Stimulated activated CD8-positive, alpha-beta memory T cell treated with anti-CD3 and anti-CD28 coated beads, Interleukin-12 subunit alpha, Interleukin-12 subunit beta, amount 100 ng/mL, for 24 hours (primary cell): ENCODE results near the gene GJA4.
"Not testable (repeated sequence)": the region's sequence is repeated elsewhere in the genome, so short reads cannot be mapped to it uniquely, and the experiment has no call there.

Experiments used
- DNase-seq: peaks from one replicate; pipeline ENCODE4 v3.0.0-alpha.2; 2020; ENCODE audit errors: extremely low read depth

The GJA4 gene

DNA sequence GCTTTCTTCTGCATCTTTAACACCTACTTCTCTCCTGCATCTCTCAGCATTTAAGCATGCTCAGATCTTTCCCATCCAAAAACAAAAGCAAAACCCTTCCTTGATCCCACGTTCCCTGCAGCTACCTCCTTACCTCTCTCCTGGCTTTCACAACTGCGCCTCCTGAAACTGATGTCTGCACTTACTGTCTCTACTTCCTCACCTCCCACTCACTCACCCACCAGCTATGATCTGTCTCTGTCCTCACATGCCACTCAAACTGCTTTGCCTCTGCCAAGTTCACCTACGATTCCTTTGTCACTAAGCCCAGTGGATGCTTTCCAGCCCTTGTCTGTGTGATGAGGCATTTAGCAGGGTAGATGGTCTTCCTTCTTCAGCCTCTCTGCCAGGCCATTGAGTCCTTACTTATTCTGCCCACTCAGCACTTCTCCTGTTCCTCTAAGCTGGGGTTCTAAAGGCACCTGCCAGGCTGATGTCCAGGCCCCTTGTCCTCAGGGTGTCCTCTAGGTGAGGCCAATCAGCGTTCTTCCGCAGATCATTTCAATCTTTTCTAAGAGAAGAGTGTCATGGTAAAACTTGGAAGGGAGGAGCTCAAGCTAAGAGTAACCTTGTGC, 21.8 kb upstream of the GJA4 start:
- no peak for DNase-seq

DNA sequence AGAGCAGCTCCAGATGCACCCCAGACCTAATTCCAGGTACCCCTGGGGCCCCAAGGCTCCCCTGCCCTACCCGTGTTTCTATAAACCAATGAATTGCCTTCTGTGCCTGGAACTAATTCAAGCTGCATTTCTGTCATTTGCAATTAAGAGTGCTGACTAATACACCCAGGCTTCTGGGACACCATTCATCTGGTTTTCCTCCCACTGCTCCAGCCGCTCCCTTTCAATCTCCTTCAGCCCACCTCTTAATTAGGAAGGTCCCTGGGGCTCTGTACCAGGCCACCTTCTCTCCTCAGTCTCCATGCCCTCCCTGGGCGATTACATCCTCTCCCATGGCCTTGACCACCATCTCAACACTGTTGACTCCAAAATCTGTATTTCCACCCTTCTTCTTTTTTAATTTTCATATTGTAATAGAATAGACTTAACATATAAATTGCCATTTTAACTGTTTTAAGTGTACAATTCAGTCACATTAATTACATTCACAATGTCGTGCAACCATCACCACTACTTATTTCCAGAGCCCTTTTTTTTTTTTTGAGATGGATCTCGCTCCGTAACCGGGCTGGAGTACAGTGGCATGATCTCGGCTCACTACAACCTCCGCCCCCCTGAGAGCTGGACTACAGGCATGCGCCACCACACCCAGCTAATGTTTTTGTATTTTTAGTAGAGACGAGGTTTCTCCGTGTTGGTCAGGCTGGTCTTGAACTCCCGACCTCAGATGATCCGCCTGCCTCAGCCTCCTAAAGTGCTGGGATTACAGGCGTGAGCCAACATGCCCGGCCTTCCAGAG, 21.0 kb upstream of the GJA4 start:
- no peak for DNase-seq

DNA sequence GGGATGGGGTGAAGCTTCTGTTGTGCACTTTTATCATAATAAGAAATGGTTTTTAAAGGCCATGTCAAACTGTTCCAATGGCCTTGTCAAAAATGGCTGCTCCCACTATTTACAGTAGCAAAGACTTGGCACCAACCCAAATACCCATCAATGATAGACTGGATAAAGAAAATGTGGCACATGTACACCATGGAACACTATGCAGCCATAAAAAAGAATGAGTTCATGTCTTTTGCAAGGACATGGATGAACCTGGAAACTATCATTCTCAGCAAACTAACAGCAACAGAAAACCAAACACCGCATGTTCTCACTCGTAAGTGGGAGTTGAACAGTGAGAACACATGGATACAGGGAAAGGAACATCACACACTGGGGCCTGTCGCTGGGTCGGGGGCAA, 19.7 kb upstream of the GJA4 start:
- DNase-seq: not testable (repeated sequence)

DNA sequence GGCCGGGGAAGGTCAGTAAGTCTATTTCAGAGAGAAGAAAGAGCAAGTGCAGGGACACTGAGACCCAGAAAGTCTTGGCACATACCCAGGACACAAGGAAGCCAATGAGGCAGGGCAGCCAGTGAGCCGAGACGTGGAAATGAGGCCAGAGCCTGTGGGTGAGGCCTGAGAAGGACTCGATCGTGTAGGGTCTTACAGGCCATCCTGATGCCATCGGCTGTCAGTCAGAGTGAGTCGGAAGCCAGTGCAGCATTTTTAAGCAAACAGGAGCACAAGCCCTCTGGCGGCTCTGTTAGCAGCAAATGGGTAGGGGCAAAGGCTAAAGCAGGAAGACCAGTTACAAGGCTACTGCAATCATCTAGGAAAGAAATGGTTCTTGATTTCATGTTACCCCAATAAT, 17.8 kb upstream of the GJA4 start:
- no peak for DNase-seq

DNA sequence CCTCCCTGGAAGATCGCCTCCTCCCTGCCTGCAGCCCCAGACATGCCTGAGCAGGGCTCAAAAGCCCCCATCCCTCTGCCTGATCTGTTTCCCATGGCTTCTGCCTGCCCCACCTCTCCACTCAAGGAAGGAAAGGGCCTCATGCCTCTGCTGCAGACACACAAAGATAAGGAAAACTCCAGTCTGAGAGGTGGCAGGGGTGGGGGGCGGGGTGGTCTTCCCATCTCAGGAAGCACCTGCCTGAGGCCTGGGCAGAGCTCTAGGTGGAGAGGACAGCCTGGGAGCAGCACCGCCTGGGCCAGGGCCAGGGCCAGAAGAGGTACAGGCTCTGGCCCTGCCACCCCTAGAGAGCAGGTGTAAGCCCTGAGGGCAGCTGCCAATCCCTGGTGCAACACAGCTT, 15.9 kb upstream of the GJA4 start:
- DNase-seq: no peak

DNA sequence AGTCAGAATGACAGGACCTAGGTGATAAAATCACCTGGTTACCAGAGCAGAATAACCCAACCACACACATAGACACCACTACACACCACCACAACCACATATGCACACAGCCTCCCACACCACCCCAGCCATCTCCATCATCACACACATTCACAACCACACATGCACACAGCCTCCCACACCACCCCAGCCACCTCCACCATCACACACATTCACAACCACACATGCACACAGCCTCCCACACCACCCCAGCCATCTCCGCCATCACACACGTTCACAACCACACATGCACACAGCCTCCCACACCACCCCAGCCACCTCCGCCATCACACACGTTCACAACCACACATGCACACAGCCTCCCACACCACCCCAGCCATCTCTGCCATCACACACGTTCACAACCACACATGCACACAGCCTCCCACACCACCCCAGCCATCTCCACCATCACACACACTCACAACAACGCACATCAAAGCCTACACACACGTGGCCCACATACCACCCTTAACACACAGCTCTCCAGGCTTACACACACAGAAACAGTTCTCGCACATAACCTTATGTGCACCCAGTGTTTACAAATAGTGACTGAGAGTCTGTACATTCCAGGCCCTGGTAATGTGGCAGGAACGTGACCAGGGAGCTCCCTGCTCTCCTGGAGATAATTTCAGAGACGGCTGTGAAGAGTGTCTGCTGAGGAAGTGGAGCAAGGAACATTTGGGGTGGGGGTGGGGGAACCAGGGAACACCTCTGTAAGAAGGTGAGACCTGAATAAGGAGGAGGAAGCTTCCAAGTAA, 15.1 kb upstream of the GJA4 start:
- DNase-seq: no peak

DNA sequence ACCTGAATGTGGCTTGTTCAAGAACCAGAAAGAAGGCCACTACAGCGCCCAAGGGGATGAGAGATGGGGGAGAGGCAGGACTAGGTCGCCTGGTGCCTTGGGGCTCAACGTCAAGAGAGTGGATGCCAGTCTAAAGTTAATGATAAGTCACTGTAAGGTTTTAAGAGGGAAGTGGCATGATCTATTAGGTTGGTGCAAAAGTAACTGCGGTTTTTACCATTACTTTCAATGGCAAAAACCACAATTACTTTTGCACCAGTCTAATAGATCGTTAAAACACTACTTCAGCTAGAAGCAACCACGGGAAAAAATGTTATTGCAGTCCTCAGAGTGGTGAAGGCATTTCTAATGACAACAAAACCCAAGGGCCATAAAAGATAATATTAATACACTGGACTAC, 14.4 kb upstream of the GJA4 start:
- no peak for DNase-seq

DNA sequence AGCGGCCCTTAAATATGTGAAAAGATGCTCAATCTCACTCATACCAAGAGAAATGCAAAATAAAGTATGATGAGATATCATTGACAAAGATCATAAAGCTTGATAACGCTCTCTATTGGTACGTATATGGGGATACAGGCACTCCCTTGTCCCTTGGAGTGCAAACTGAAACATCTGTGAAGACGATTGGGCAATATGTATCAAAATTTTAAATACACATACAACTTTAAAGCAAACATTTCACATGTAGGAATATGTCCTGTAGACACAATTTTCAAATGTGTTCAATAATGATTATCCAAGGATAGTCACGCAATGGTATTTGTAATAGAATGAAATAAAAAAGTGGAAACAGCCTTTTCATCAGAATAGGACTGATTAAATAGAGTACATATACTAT, 13.8 kb upstream of the GJA4 start:
- no peak for DNase-seq

DNA sequence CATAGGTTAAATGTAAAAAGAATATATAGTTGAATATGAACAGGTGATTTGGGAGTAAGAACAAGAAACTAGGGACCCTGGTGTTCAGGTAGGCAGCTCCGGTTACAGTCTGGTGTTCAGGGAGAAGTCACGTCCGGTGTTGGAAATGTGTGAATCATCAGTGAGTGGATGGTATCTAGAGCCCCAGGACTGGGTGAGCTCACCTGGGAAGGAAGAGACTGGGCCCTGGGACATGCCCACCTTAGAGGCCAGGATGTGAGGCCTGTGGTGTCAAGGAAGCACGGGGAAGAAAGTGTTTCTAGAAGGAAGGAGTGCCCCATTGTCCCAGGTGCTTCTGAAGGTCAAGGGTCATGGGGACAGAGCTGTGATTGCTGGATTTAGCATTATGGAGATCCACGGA, 13.3 kb upstream of the GJA4 start:
- DNase-seq: no peak

DNA sequence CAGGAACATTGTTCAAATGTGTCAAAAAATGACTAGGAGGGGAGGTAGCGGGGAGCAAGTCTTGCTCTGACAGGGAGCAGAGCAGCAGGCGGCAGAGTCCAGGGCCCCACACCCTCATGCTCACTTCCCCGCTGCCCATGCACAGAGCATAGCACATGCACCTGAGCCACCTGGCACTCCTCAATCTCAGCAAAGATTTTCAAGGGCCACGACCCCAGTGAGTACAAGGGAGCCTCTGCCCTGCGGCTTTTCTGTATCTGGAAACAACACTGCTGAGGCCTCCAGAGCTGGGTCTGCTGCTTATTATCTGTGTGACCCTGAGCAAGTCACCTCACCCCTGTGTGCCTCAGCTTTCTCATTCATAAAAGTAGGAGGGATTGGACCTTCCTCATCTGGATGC, 12.8 kb upstream of the GJA4 start:
- no peak for DNase-seq

DNA sequence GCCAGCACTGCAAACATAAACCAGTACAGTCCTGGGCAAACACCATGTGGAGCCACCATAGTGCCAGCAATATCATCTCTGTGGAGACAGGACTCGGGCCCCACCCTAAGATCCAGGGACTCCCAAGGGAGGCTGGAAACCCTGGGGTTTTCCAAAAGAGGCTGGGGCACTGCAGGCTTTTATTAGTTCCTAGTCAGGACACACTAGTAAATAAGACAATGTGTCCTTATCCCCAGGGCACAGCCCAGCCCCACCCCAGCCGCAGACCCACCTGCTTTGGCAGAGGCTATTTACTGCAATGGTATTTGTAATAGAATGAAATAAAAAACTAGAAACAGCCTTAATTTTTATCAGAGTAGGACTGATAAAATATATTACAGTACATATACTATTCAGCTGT, 12.3 kb upstream of the GJA4 start:
- no peak for DNase-seq

DNA sequence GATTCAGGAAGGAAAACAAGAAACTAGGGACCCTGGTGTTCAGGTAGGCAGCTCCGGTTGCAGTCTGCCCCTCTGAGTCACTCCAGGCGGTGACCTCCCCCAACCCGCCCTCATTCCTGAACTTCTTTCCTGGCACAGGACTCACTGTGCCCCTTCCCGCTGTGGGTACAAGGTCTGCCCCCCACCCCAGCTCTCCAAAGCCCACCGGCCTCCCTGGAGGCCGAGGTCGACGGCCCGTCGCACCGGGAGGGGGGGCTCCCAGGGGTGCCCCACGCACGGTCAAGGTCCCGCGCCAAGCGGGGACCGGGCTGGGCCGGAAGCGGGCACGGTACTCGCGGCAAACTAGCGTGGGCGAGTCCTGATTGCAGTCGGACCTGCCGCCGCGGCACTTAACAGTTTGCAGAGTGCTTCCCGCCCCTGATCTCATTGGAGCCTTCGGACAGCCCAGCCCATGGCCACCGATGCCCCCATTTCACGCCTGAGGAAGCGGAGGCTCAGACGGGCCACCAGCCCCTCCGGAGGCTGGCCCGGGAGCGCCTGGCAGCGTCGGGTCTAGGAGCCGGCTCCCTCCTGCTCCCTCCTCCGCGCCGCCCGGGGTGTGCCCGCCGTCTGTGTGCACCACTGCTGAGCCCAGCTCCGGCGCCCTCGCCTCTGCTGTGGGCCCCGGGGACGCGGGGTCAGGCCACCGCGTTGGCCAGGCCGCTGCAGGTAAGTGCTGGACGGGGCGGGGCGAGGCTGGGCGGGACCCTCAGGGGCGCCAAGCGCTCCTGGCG, 11.5 kb upstream of the GJA4 start, which contains the start of gene GJB3:
GJB3 (plus strand) TSS at position 144 of the 773 bp plus-strand sequence. CDS start 3,549 bp downstream, outside the sequence.
- no peak for DNase-seq

DNA sequence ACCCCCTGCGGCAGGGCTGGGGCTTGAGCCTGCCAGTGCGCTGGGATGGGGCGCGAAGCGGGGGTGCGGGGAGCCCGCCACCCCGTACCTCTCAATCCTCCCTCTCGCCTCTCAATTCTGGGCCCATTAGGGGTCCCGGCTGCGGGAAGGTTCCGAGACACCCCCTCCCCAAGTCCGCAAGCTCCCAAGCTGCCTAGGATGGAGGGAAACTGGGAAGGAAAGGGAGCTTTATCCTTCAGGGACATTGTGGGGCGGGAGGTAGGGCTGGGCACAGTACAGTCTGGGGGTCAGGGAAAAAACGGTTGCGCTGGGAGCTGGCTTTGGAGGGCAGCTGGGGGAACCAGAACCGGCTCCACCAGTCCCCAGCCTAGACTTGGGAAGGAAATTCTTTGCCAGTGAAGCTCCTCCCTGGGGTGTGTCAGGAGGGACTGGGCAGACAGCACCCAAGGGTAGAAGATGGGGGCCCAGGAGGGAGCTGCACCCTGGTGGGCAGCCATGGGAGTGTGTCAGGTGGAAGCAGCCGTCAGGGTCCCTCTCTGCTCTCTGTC, 10.9 kb upstream of the GJA4 start:
- no peak for DNase-seq

DNA sequence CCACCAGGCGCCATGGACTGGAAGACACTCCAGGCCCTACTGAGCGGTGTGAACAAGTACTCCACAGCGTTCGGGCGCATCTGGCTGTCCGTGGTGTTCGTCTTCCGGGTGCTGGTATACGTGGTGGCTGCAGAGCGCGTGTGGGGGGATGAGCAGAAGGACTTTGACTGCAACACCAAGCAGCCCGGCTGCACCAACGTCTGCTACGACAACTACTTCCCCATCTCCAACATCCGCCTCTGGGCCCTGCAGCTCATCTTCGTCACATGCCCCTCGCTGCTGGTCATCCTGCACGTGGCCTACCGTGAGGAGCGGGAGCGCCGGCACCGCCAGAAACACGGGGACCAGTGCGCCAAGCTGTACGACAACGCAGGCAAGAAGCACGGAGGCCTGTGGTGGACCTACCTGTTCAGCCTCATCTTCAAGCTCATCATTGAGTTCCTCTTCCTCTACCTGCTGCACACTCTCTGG, 8.0 kb upstream of the GJA4 start:
- no peak for DNase-seq

DNA sequence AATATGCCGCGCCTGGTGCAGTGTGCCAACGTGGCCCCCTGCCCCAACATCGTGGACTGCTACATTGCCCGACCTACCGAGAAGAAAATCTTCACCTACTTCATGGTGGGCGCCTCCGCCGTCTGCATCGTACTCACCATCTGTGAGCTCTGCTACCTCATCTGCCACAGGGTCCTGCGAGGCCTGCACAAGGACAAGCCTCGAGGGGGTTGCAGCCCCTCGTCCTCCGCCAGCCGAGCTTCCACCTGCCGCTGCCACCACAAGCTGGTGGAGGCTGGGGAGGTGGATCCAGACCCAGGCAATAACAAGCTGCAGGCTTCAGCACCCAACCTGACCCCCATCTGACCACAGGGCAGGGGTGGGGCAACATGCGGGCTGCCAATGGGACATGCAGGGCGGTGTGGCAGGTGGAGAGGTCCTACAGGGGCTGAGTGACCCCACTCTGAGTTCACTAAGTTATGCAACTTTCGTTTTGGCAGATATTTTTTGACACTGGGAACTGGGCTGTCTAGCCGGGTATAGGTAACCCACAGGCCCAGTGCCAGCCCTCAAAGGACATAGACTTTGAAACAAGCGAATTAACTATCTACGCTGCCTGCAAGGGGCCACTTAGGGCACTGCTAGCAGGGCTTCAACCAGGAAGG, 7.4 kb upstream of the GJA4 start:
- DNase-seq: no peak

DNA sequence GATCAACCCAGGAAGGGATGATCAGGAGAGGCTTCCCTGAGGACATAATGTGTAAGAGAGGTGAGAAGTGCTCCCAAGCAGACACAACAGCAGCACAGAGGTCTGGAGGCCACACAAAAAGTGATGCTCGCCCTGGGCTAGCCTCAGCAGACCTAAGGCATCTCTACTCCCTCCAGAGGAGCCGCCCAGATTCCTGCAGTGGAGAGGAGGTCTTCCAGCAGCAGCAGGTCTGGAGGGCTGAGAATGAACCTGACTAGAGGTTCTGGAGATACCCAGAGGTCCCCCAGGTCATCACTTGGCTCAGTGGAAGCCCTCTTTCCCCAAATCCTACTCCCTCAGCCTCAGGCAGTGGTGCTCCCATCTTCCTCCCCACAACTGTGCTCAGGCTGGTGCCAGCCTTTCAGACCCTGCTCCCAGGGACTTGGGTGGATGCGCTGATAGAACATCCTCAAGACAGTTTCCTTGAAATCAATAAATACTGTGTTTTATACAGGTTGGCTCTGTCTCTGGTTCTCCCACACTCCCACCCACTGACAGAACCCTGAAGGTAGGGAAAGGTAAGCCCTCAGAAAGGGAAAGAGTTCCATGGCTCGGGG, 6.8 kb upstream of the GJA4 start:
- DNase-seq: no peak

DNA sequence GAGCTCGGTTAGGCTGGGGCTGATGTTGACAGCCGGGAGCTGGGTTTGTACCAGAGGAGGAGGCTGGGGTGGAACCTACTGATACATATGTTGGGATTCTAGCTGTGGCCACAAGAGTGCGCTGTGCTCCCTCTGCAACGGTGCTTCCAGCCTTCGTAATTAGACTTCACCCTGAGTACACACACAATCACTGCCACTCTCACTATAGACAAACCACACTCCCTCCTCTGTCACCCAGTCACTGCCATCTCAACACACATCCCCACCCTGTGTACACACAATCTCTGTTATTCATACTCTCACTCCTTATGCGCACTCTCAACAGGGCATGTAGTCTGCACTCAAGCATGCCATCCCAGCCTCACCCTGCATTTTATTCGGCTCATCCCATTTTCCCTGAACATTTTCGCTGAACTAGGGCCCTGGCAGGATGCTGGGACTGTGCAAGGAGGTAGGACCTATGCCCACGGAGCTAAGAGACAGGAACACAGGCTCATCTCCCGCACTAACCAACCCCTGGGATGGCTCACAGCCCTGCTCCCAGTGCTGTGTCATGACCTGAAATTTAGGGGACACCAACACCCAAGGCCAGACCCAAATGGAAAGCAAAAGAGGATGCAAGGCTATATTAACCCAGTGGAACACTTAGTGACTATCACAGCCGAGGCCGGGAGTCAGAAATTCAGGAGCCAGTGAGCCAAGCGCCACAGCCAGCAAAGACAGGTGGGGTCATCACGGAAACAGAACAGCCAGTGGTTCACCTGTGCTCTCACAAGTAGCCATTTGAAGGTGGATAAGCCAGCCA, 6.1 kb upstream of the GJA4 start:
- peak; percentile 20 for DNase-seq

DNA sequence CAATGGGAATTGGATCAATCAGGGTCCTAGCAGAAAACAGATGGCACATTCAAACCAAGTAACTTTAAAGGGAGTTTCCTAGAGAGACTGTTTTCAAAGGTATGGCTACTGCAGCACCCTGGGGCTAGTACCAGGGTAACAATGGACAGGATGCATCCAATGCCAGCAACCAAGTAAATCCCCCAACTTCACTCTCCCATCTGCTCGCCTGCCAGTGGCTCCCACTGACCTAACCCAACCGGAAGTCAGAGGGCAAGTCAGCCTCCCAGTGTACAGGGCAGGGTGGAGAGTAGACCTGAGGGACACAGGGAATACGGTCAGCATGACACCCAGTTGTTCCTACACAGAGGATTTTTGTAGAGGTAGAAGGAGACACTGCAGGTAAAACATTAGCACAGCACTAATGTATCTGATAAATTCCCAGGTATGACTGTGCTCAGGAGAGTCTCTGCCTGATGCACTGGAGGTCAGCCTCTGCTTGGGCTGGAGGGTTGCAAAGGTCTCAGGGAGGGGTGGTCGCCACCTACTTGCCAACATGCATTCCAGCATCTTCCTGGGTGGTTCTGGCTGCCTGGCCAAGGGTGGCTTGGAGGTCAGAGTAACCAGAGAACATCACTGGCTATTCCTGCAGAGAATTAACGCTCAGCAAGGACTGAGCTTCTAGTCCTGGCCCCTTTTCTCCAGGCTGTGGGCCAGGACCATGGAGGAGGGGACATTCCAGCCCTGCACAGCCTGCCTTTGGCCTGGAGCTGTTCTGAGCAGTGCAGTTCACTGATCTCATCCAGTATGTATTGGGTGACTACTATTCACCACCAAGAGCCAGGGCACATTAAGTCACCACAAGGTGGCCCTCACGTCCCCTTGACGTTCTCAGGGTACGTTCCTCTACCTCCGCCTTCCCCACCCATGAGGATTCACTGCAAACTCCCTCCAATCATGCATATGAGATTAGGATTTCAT, 5.1 kb upstream of the GJA4 start:
- no peak for DNase-seq

DNA sequence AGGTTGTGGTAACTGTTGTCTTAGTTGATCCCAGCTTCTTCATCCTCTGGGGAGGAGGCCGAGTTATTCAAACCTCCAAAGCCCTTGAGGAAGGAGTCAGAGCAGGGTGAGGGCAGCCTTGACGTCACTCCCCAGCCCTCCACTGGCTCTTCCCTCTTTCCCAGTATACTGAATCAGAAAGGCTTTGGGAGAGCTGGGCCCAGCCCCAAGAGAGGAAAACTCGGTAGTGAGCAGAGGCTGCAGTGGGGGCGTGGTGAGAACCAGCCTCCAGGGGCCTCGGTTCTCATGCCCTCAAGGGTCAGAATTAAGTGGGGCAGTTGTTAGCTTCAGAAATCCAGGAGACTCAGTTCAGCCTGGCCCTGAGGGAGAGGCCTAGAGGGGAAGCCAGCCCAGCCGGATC, 1.8 kb upstream of the GJA4 start:
- no peak for DNase-seq
